Fibroblast of skin of scalp (primary cell): Measurements from ENCODE around the gene MIEF1.

Source experiments
- DNase-seq: peaks from one replicate; pipeline ENCODE4 v3.0.0-alpha.2; 2013

Gene MIEF1

GRCh38 chr22:39530692-39531331 is 28.7 kb downstream of the MIEF1 start:
- peak; percentile 61 for DNase-seq

- peak; percentile 99 for DNase-seq
Measured at GRCh38 chr22:39532215-39533073, 30.4 kb downstream of the MIEF1 start, which contains the start of gene RPS19BP1. RPS19BP1 (minus strand) TSS chr22:39532748; CDS start chr22:39532738, 10 bp downstream.

- no peak for DNase-seq
Measured at GRCh38 chr22:39534092-39534506, 32.0 kb downstream of the MIEF1 start.

- DNase-seq: peak; percentile 78
Measured at GRCh38 chr22:39534591-39535356, 32.7 kb downstream of the MIEF1 start.

- DNase-seq: no peak
Measured at GRCh38 chr22:39535357-39535725, 33.3 kb downstream of the MIEF1 start.

- no peak for DNase-seq
Measured at GRCh38 chr22:39535831-39536449, 33.9 kb downstream of the MIEF1 start.

GRCh38 chr22:39536711-39537110 is 34.6 kb downstream of the MIEF1 start:
- DNase-seq: no peak

- no peak for DNase-seq
Measured at GRCh38 chr22:39537975-39538374, 35.9 kb downstream of the MIEF1 start.

- no peak for DNase-seq
Measured at GRCh38 chr22:39543095-39543494, 41.0 kb downstream of the MIEF1 start.

- DNase-seq: peak; percentile 40
Measured at GRCh38 chr22:39545386-39546365, 43.6 kb downstream of the MIEF1 start.

- DNase-seq: no peak
Measured at GRCh38 chr22:39546889-39547586, 44.9 kb downstream of the MIEF1 start.

- no peak for DNase-seq
Measured at GRCh38 chr22:39547587-39547947, 45.5 kb downstream of the MIEF1 start.

GRCh38 chr22:39553429-39553828 is 51.3 kb downstream of the MIEF1 start:
- DNase-seq: no peak

- DNase-seq: no peak
Measured at GRCh38 chr22:39554151-39554550, 52.1 kb downstream of the MIEF1 start.

GRCh38 chr22:39556970-39557841 is 55.1 kb downstream of the MIEF1 start:
- DNase-seq: no peak

- no peak for DNase-seq
Measured at GRCh38 chr22:39558254-39558727, 56.2 kb downstream of the MIEF1 start.

GRCh38 chr22:39558950-39559349 is 56.9 kb downstream of the MIEF1 start:
- DNase-seq: no peak

- DNase-seq: no peak
Measured at GRCh38 chr22:39559456-39560105, 57.5 kb downstream of the MIEF1 start.

GRCh38 chr22:39560127-39560526 is 58.0 kb downstream of the MIEF1 start:
- DNase-seq: no peak
